Vagina (tissue), 2 donors: ENCODE results near the gene ABLIM2.

Source experiments
- CTCF ChIP-seq, 3 experiments: fragments of 450-650 bp in 2 of 3; fragments of 200-600 bp in 1 of 3; sonication (generic) in 1 of 3; IDR thresholded peaks; one replicate each; pipeline ENCODE4 v1.5.1; 2017 to 2019; ENCODE audit warnings: antibody characterized with exemption in 3 of 3, mild to moderate bottlenecking in 2 of 3, moderate library complexity in 2 of 3
- POLR2A ChIP-seq, 2 donors: fragments of 450-650 bp; IDR thresholded peaks; one replicate each; pipeline ENCODE4 v1.6.1; 2017; ENCODE audit warnings: antibody characterized with exemption in 2 of 2, mild to moderate bottlenecking in 2 of 2, moderate library complexity in 2 of 2

- TF ChIP-seq CTCF (IDR thresholded peaks at IDR 0.05) (no peak), POLR2A (IDR thresholded peaks at IDR 0.05) (no peak)
Measured at GRCh38 chr4:8203052-8203401, 44.4 kb upstream of the ABLIM2 start.
